ENCODE measurements around the gene TUG1.

DNA sequence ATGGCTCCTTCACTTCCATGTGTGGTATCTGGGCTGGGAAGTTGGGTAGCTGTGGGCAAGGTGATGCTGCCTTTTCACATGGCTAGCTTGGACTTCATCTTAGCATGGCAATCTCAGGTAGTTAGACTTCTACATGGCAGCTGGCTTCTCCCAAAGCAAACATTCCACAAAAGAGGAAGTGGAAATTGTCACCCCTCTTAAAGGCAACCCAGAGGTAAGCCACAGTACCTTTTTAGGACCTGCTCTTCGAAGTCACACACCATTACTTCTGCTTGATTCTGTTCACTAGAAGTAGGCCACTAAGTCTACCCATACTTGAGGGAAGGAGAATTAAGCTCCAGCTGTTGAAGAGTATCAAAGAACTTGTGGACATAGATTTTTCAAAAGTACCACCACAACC lies 25.9 kb downstream of the TUG1 start:
- TF ChIP-seq BDP1 (IDR thresholded peaks at IDR 0.05; ENCODE audit: insufficient read depth, insufficient read length) (no peak), POLR2AphosphoS5 (IDR thresholded peaks at IDR 0.05; ENCODE audit: control insufficient read depth, insufficient read depth, low read depth, low read length) (no peak), ZBTB1 (CRISPR knock-in tag; IDR thresholded peaks at IDR 0.05; ENCODE audit: borderline replicate concordance, low read depth) (no peak), JUN (IDR thresholded peaks at IDR 0.05; ENCODE audit: borderline replicate concordance, low read depth, low read length) (no peak), JUN (CRISPR knock-in tag; IDR thresholded peaks at IDR 0.05; ENCODE audit: borderline replicate concordance) (no peak), LEF1 (IDR thresholded peaks at IDR 0.05) (no peak)
- TF ChIP-seq, protein P1, sequence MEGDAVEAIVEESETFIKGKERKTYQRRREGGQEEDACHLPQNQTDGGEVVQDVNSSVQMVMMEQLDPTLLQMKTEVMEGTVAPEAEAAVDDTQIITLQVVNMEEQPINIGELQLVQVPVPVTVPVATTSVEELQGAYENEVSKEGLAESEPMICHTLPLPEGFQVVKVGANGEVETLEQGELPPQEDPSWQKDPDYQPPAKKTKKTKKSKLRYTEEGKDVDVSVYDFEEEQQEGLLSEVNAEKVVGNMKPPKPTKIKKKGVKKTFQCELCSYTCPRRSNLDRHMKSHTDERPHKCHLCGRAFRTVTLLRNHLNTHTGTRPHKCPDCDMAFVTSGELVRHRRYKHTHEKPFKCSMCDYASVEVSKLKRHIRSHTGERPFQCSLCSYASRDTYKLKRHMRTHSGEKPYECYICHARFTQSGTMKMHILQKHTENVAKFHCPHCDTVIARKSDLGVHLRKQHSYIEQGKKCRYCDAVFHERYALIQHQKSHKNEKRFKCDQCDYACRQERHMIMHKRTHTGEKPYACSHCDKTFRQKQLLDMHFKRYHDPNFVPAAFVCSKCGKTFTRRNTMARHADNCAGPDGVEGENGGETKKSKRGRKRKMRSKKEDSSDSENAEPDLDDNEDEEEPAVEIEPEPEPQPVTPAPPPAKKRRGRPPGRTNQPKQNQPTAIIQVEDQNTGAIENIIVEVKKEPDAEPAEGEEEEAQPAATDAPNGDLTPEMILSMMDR (IDR thresholded peaks at IDR 0.05 in 2 of 3, conservative IDR thresholded peaks at IDR 0.05 in 1 of 3; ENCODE audit: insufficient read depth in 2 of 3, low read depth in 1 of 3, low read length in 3 of 3), result no peak
